GM19351 (cell line): ENCODE data around the gene AFF1.

Source experiments
- ATAC-seq: cut with Tn5 transposase; IDR thresholded peaks from one replicate; pipeline ENCODE4 v1.9.1; 2021; ENCODE audit warnings: mild to moderate bottlenecking, moderate library complexity; ENCODE audit not compliant: unreplicated experiment

Gene AFF1

GRCh38 chr4:87188932-87189331 is 254.1 kb downstream of the AFF1 start:
- ATAC-seq: no peak
